Natural killer cell treated with Interleukin-12 subunit alpha and Interleukin-12 subunit beta and Interleukin-15 and Interleukin-18, amount 100 ng/mL, for 72 hours (primary cell): ENCODE measurements around the gene RTF2. TPM values are rescaled to one million over a fixed set of nuclear protein-coding genes. Genes with fewer than 3 reads are reported as not detected.
A peak's percentile ranks its signal among the peaks of the same experiment; 100 is the strongest.
"Not testable (repeated sequence)": the region's sequence is repeated elsewhere in the genome, so short reads cannot be mapped to it uniquely, and the experiment has no call there.

Experiments
- ATAC-seq, 2 donors: fragments of 150-1000 bp; cut with Tn5 transposase in 1 of 2; sonication (Bioruptor Pico), chemical (Tn5 transposase) in 1 of 2; 2 replicates each; pipeline ENCODE4 v1.10.0; 2021
- DNase-seq: peaks from one replicate; pipeline ENCODE4 v3.0.0; 2022; ENCODE audit warnings: low spot score
- H3K27ac Mint-ChIP-seq, 2 donors: 1 replicate in 1 of 2; 2 replicates in 1 of 2; pipeline ENCODE4 v1.8.0; 2022; ENCODE audit warnings: mixed read lengths in 2 of 2, mild to moderate bottlenecking in 1 of 2, moderate library complexity in 1 of 2
- H3K27me3 Mint-ChIP-seq, 2 donors: 1 replicate in 1 of 2; 2 replicates in 1 of 2; pipeline ENCODE4 v1.8.0; 2022; ENCODE audit warnings: mixed read lengths in 2 of 2
- H3K36me3 Mint-ChIP-seq: one replicate; pipeline ENCODE4 v1.8.0; 2022; ENCODE audit warnings: mixed read lengths
- H3K4me1 Mint-ChIP-seq, 2 donors: 1 replicate in 1 of 2; 2 replicates in 1 of 2; pipeline ENCODE4 v1.8.0; 2022; ENCODE audit warnings: low read depth in 2 of 2, mixed read lengths in 2 of 2, mild to moderate bottlenecking in 1 of 2
- H3K4me3 Mint-ChIP-seq: one replicate; pipeline ENCODE4 v1.8.0; 2022; ENCODE audit warnings: mixed read lengths
- H3K9me3 Mint-ChIP-seq: 2 replicates; pipeline ENCODE4 v1.8.0; 2022; ENCODE audit warnings: mixed read lengths
- total RNA-seq, 2 donors: library from RNA; stranded (reverse); gene quantifications; one replicate each; pipeline ENCODE4 v1.2.3, GENCODE V29; 2022

The RTF2 gene
- total RNA-seq, 2 donors from 2014 or later = 78.5 to 92.2 TPM

DNA sequence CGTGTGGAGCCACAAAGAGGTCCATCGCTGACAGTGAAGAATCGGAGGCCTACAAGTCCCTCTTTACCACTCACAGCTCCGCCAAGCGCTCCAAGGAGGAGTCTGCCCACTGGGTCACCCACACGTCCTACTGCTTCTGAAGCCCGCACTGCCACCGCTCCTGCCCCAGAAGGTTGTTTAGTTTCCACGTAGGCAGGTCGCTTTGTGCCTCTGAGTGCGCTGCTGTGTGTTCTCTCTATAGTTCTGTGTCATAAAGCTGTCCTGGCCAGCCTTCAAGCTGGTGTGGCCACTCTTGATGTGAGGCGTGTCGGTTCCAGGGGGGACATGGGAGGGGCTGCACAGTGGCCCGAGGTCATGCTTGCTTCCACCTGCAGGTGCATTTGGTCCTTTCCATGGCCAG, 49.7 kb downstream of the RTF2 start:
- no peak for DNase-seq
- no peaks in the 10 kb centered on the region for H3K4me1 Mint-ChIP-seq
- ATAC-seq = no peak
- no peak overlapping the region for H3K4me3 Mint-ChIP-seq
- no peaks in the 10 kb centered on the region for H3K9me3 Mint-ChIP-seq
- H3K27ac Mint-ChIP-seq = no peak overlapping the region
- no peaks in the 10 kb centered on the region for H3K27me3 Mint-ChIP-seq
- H3K36me3 Mint-ChIP-seq = peaks cover 37% of the 10 kb centered on the region

DNA sequence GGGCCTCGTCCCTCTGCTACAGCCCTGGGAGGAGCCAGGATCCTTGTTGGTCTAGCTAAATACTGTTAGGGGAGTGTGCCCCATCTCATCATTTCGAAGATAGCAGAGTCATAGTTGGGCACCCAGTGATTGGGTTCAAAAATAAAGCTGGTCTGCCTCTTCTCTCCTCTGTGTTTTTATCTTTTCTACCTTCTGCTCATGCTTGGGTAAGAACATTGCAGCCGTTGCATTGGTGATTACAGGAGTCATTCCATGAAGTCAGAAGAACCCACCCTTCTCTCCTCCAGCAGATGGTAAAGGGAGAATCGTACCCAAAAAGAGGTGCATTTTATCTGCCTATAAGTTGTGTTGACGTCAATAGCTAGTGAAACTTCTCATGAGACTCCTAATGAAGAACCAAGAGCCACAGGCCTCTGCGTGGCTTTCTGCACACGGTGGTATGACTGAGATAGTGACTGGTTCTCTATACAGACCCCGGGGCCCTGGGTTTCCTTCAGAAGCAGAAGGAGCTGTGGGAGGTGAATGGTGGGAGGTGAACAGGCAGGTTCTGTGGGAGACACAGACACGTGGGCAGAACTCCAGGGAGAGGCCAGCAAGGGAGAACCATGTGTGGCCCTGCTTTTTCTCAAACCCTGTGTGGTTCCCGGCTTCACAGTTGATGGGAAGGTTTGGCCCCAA, 50.4 kb downstream of the RTF2 start:
- H3K27ac Mint-ChIP-seq = no peak overlapping the region
- H3K27me3 Mint-ChIP-seq = no peaks in the 10 kb centered on the region
- H3K4me3 Mint-ChIP-seq = no peak overlapping the region
- H3K4me1 Mint-ChIP-seq = no peaks in the 10 kb centered on the region
- DNase-seq (no peak), ATAC-seq (no peak)
- no peaks in the 10 kb centered on the region for H3K9me3 Mint-ChIP-seq
- H3K36me3 Mint-ChIP-seq = peaks cover 37% of the 10 kb centered on the region

DNA sequence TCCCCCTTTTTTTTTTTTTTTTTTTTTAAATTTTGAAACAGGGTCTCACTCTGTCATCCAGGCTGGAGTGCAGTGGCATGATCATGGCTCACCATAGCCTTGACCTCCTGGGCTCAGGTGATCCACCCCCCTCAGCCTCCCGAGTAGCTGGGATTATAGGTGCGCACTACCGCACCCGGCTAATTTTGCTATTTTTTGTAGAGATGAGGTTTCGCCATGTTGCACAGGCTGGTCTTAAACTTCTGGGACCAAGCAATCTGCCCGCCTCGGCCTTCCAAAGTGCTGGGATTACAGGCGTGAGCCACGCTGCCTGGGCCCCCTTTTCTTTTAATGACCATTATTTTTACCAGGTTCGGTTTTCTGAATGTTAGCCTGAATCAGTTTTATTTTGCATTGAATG, 51.1 kb downstream of the RTF2 start:
- Mint-ChIP-seq H3K4me3 (no peak overlapping the region), H3K27me3 (no peaks in the 10 kb centered on the region), H3K9me3 (no peaks in the 10 kb centered on the region), H3K36me3 (peaks cover 37% of the 10 kb centered on the region), H3K4me1 (no peaks in the 10 kb centered on the region), H3K27ac (no peak overlapping the region)
- ATAC-seq (no peak), DNase-seq (no peak)

DNA sequence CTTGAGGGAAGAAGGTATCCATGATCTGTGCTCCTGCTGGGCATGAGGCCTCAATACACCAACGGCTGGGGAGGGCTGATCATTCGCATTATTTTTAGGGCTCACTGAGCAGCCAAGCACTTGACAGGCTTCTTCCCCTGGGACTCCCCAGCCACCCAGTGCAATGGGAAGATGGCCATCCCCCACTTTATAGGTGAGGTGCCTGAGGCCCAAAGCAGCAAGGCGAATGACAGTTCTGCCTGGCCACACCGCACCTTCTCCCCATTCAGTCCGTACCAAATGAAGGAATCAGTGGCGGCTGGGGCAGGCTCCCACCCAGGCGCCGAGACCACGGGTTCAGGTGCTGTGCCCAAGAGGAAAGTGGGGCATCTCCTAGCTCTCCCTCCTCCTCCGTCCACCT, 51.8 kb downstream of the RTF2 start:
- ATAC-seq = no peak
- Mint-ChIP-seq H3K9me3 (no peaks in the 10 kb centered on the region), H3K27ac (no peak overlapping the region), H3K36me3 (peaks cover 37% of the 10 kb centered on the region), H3K4me3 (no peak overlapping the region), H3K4me1 (no peaks in the 10 kb centered on the region), H3K27me3 (no peaks in the 10 kb centered on the region)
- no peak for DNase-seq

DNA sequence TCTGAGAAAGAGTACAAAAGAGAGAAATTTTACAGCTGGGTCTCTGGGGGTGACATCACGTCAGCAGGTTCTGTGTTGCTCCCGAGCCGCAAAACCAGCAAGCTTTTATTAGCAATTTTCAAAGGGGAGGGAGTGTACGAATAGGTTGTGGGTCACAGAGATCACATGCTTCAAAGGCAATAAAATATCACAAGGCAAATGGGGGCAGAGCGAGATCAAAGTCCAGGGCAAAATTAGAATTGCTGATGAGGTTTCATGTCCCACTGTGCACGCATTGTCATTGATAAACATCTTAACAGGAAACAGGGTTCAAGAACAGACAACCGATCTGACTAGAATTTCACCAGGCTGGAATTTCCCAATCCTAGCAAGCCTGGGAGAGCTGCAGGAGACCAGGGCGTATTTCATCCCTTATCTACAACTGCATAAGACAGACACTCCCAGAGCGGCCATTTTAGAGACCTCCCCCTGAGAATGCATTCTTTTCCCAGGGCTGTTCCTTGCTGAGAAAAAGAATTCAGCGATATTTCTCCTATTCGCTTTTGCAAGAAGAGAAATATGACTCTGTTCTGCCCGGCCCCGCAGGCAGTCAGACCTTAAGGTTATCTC, 52.4 kb downstream of the RTF2 start:
- not testable (repeated sequence) for H3K9me3 Mint-ChIP-seq, H3K4me3 Mint-ChIP-seq, H3K27me3 Mint-ChIP-seq, H3K27ac Mint-ChIP-seq, ATAC-seq, H3K4me1 Mint-ChIP-seq, DNase-seq
- peaks cover 31% of the 10 kb centered on the region for H3K36me3 Mint-ChIP-seq

DNA sequence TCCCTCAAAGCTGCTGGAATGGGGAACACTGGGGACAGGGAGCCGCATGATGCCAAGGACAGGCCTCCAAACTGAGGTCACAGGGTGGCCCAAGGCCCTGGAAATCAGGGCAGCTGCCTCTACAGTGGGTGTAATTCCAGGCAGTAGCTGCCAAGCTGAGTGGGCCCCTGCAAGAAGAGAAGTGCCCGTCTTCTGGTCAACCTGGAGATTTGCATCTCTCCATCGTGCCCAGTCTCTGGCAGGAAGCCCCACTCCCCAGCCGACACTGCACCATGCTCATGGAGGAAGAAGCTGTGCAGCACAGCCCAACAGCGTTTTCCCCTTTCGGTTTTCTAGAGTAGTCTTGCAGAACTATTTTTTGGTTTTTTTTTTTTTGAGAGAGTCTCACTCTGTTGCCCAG, 53.9 kb downstream of the RTF2 start:
- DNase-seq = no peak
- ATAC-seq = no peak
- Mint-ChIP-seq H3K4me1 (no peaks in the 10 kb centered on the region), H3K27ac (no peak overlapping the region), H3K27me3 (no peaks in the 10 kb centered on the region), H3K9me3 (no peaks in the 10 kb centered on the region), H3K4me3 (no peak overlapping the region), H3K36me3 (peaks cover 31% of the 10 kb centered on the region)

DNA sequence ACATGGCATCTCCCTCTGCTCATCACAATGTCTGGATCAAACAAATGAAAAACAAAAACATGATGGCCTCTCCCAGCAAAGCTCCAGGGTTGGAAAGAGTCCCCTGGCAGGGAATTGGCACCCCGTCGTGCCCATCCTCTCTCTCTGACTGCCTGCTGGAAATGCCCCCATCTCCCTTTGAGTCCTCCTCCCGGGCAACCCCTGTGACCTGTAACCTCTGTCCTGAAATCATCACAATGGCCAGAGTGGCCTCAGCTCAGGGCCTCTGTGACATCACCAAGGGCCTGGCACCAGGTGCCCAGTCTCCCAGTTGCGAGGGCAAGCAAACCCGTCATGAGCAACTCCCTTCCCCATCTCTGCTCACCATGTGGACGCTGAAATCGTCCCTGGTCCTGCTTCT, 56.0 kb downstream of the RTF2 start, which contains the start of gene FAM209A:
FAM209A (plus strand) TSS at position 301 of the 400 bp plus-strand sequence; CDS start at position 366, 65 bp downstream.
- H3K4me3 Mint-ChIP-seq, H3K27ac Mint-ChIP-seq, ATAC-seq, H3K27me3 Mint-ChIP-seq, H3K4me1 Mint-ChIP-seq, DNase-seq, H3K9me3 Mint-ChIP-seq: not testable (repeated sequence)
- H3K36me3 Mint-ChIP-seq = peaks cover 11% of the 10 kb centered on the region

DNA sequence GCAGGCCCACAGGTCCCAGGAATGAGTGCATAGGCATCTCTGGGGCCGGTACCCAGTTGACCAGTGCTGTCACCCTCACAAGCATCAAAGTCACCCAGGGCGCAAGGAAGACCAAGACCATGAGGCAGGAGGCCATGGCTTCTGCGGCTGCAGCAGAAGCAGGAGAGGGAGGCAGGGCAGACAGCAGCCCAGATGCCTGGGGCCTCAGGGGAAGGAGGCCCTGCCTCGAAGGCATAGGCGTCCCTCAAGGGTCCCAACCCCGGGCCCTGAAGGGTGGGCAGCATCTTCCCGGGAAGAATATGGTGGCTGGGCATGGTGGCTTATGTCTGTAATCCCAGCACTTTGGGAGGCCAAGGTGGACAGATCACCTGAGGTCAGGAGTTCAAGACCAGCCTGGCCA, 59.1 kb downstream of the RTF2 start:
- ATAC-seq = no peak
- no peaks in the 10 kb centered on the region for H3K4me1 Mint-ChIP-seq
- H3K36me3 Mint-ChIP-seq = no peaks in the 10 kb centered on the region
- H3K27ac Mint-ChIP-seq = no peak overlapping the region
- no peaks in the 10 kb centered on the region for H3K9me3 Mint-ChIP-seq
- H3K27me3 Mint-ChIP-seq = no peaks in the 10 kb centered on the region
- no peak overlapping the region for H3K4me3 Mint-ChIP-seq
- no peak for DNase-seq

DNA sequence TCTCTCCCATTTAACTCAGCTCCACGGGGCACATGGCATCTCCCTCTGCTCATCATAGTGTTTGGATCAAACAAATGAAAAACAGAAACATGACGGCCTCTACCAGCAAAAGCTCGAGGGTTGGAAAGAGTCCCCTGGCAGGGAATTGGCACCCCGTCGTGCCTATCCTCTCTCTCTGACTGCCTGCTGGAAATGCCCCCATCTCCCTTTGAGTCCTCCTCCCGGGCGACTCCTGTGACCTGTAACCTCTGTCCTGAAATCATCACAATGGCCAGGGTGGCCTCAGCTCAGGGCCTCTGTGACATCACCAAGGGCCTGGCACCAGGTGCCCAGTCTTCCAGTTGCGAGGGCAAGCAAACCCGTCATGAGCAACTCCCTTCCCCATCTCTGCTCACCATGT, 64.5 kb downstream of the RTF2 start, which contains the start of gene FAM209B:
FAM209B (plus strand) TSS at position 301 of the 400 bp plus-strand sequence; CDS start at position 397, 96 bp downstream.
- DNase-seq, H3K27ac Mint-ChIP-seq, H3K27me3 Mint-ChIP-seq, H3K9me3 Mint-ChIP-seq, ATAC-seq, H3K4me1 Mint-ChIP-seq, H3K36me3 Mint-ChIP-seq, H3K4me3 Mint-ChIP-seq: not testable (repeated sequence)

DNA sequence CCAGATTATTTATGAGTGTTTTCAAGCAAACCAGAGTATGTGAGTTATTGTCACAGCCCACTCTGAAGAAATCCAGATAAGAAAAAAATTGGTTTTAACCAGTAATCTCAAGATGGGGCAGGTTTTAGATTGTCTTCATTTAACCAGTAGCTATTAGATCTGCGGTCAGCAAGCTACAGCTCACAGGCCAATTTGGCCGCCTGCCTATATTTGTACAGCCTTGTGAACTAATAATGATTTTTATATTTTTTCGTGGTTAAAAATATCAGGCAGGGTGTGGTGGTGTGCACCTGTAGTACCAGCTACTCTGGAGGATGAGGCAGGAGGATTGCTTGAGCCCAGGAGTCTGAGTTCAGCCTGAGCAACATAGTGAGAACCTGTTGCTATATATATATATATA, 69.6 kb downstream of the RTF2 start:
- H3K4me1 Mint-ChIP-seq = peaks cover 8% of the 10 kb centered on the region in 2 donors
- H3K27me3 Mint-ChIP-seq = no peaks in the 10 kb centered on the region
- H3K27ac Mint-ChIP-seq = no peak overlapping the region
- no peak overlapping the region for H3K4me3 Mint-ChIP-seq
- no peaks in the 10 kb centered on the region for H3K9me3 Mint-ChIP-seq
- DNase-seq (peak; percentile 15), ATAC-seq (no peak)
- no peaks in the 10 kb centered on the region for H3K36me3 Mint-ChIP-seq

DNA sequence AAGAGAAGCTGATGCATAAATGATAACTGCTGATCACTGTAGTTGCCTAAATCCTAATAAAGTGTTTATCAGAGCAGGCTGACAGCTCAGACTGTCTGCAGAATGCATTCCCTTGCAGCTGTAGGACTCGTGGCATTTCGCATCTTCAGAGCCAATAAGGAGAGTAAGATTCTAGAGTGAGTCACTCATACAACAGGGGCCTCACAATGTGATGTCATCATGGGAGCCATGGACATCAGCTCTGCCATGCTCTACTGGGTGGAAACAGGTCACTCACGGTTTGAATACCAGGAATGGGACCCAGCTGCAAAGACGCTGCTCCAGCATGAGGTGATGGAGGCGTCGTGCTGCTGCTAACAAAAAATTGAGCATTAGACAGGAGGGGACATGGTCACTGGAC, 72.0 kb downstream of the RTF2 start:
- Mint-ChIP-seq H3K36me3 (no peaks in the 10 kb centered on the region), H3K9me3 (no peaks in the 10 kb centered on the region), H3K27ac (no peak overlapping the region), H3K4me1 (peaks cover 8% of the 10 kb centered on the region in 2 donors), H3K27me3 (no peaks in the 10 kb centered on the region), H3K4me3 (no peak overlapping the region)
- ATAC-seq (no peak), DNase-seq (peak; percentile 20)

DNA sequence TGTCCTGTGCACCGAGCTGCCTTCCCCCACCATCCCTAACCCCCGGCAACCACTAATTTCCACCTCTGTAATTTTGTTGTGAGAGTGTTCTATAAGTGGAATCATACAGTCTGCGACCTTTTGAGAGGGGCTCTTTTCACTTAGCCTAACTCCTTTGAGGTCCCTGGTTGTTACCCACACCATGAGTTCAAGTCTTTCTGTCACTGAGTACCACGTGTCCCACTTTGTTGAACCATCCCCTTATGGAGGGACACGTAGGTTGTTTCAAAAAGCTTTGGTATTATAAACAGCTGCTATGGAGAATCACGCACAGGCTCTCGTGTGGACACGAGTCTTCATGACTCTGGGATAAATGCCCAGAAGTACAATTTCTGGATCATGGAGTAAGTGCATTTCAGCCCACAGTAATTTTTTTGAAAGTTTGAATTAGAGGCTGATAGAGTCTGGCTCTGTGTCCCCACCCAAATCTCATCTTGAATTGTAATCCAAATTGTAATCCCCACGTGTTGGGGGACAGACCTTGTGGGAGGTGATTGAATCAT, 74.1 kb downstream of the RTF2 start:
- Mint-ChIP-seq H3K27ac (no peak overlapping the region), H3K4me3 (no peak overlapping the region), H3K36me3 (no peaks in the 10 kb centered on the region), H3K27me3 (no peaks in the 10 kb centered on the region), H3K9me3 (no peaks in the 10 kb centered on the region), H3K4me1 (no peaks in the 10 kb centered on the region)
- DNase-seq = no peak
- no peak for ATAC-seq

DNA sequence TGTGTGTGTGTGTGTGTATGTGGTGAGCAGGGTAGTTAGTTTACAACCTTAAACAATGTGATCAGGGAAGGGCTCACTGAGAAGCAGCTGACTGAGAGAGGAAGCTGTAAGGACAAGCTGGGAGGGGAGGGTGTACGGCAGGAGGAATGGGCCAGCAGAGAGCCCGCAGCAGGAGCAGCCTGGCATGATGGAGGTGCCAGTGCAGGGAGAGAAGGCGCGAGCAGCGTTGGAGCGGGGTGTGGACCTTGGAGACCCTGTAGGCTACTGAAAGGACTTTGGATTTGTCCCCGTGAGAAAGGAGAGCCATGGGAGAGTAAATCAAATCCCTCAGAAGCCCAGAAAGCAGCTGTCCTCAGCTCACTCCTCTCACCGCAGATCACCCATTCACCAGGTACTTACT, 83.1 kb downstream of the RTF2 start:
- Mint-ChIP-seq H3K4me1 (peaks cover 4 to 7% of the 10 kb centered on the region in 2 donors), H3K27ac (no peak overlapping the region), H3K4me3 (no peak overlapping the region), H3K36me3 (no peaks in the 10 kb centered on the region), H3K27me3 (peaks cover 0 to 3% of the 10 kb centered on the region in 2 donors), H3K9me3 (no peaks in the 10 kb centered on the region)
- DNase-seq = peak; percentile 20
- no peak for ATAC-seq

DNA sequence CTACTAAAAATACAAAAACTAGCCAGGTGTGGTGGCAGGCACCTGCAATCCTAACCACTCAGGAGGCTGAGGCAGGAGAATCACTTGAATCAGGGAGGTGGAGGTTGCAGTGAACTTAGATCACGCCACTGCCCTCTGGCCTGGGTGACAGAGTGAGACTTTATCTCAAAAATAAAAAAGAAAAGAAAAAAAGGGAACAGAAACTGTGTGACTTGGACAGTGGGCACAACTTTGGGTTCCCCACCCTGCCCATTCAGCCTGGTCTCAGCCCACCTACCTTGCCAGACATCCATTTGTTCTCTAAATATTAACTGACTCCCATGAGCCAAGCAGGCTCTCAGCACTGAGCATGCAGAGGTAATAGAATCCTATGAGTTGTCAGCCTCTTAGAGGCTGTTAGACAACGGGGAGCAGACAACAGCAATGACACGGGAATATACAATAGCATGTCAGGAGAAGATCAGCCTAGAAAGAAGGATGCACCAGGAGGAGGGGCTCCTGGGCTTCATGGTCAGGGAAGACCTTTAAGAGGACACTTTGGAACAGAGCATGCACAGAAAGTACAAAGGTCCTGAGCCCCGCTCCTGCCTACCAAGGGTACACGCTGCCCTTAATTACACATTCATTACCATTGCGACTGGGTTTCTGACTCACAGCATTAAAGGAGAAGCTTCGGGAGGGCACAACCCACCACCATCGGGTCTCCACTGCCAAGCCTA, 84.6 kb downstream of the RTF2 start:
- ATAC-seq (no peak), DNase-seq (no peak)
- Mint-ChIP-seq H3K27ac (no peak overlapping the region), H3K4me3 (no peak overlapping the region), H3K27me3 (peaks cover 0 to 3% of the 10 kb centered on the region in 2 donors), H3K36me3 (no peaks in the 10 kb centered on the region), H3K9me3 (no peaks in the 10 kb centered on the region), H3K4me1 (peaks cover 4 to 7% of the 10 kb centered on the region in 2 donors)
